Testis (tissue), 3 donors: ENCODE data around the gene RBM22. TPM values are rescaled to one million over a fixed set of nuclear protein-coding genes. Genes with fewer than 3 reads are reported as not detected.

Experiments used
- DNase-seq: peaks from one replicate; pipeline ENCODE4 v3.0.0-alpha.2; 2019
- H3K27ac ChIP-seq, 2 donors: fragments of 200-600 bp; sonication (generic); one replicate each; pipeline ENCODE4 v1.5.1; 2019
- H3K27me3 ChIP-seq: fragments of 200-600 bp; sonication (generic); one replicate; pipeline ENCODE4 v1.5.1; 2019
- H3K36me3 ChIP-seq: fragments of 200-600 bp; sonication (generic); one replicate; pipeline ENCODE4 v1.5.1; 2017; ENCODE audit warnings: low read depth; ENCODE audit errors: missing control alignments
- H3K4me1 ChIP-seq: fragments of 200-600 bp; sonication (generic); one replicate; pipeline ENCODE4 v1.5.1; 2019
- H3K4me3 ChIP-seq, 2 donors: fragments of 200-600 bp; sonication (generic); one replicate each; pipeline ENCODE4 v1.5.1; 2017 to 2019
- H3K9me3 ChIP-seq: fragments of 200-600 bp; sonication (generic); one replicate; pipeline ENCODE4 v1.5.1; 2017
- CTCF ChIP-seq, 3 experiments: fragments of 450-650 bp in 2 of 3; fragments of 200-600 bp in 1 of 3; sonication (generic) in 1 of 3; IDR thresholded peaks; one replicate each; pipeline ENCODE4 v1.5.1; 2016 to 2019; ENCODE audit warnings: antibody characterized with exemption in 3 of 3, mild to moderate bottlenecking in 2 of 3, moderate library complexity in 1 of 3
- POLR2A ChIP-seq: fragments of 450-650 bp; IDR thresholded peaks from one replicate; pipeline ENCODE4 v1.6.1; 2017; ENCODE audit warnings: antibody characterized with exemption, mild to moderate bottlenecking, moderate library complexity
- WGBS, 2 donors: methylation state at CpG; one replicate each; pipeline ENCODE4 v1.1.5; 2018; 5-methylcytosine and 5-hydroxymethylcytosine counted together
- intact Hi-C: fragments of 100-400 bp; cut with DNase I; formaldehyde crosslinking; loops from one replicate; pipeline ENCODE4 v1.15.1; 2023; ENCODE audit warnings: low total_unique reads
- polyA plus RNA-seq: library from polyadenylated mRNA; stranded (reverse); fragments of 350-450 nt; fragmentation: Illumina TruSeq; extraction: RNeasy Lipid Tissue Mini Kit (QIAGEN cat#74804); gene quantifications from one replicate; pipeline ENCODE4 v1.2.3, GENCODE V29; 2014; ENCODE audit warnings: low read depth, low replicate concordance; ENCODE audit not compliant: insufficient read depth
- total RNA-seq, 2 donors: library from RNA; depleted of rRNA; stranded (reverse); fragments of >200 nt; gene quantifications; one replicate each; pipeline ENCODE4 v1.2.3, GENCODE V29; 2016

Gene RBM22
- total and polyA plus RNA-seq, 3 donors from 2014 or later = 37.7 to 40.1 (median 38.5) TPM

- TF ChIP-seq CTCF (IDR thresholded peaks at IDR 0.05) (no peak), POLR2A (no peak)
- H3K27me3 ChIP-seq = no peaks in the 10 kb centered on the region
- DNase-seq = peak; percentile 10
- peak overlapping the region in 1 of 2 donors; percentile 61 for H3K27ac ChIP-seq
- no peaks in the 10 kb centered on the region for H3K36me3 ChIP-seq
- no peak overlapping the region for H3K4me3 ChIP-seq
- no peaks in the 10 kb centered on the region for H3K9me3 ChIP-seq
- intact Hi-C loops = loop anchor here (10.0 kb wide), 1 partner anchor 65 kb away; no protein-coding TSS in a partner anchor
- WGBS, 2 donors = 87 to 91% methylated on average over 8 to 11 of the region's 11 CpGs
- peaks cover 46% of the 10 kb centered on the region for H3K4me1 ChIP-seq
Measured at GRCh38 chr5:150659360-150660107, 41.3 kb downstream of the RBM22 start.

GRCh38 chr5:150658699-150659265 lies 42.1 kb downstream of the RBM22 start:
- Histone ChIP-seq H3K4me3 (no peak overlapping the region), H3K4me1 (peaks cover 49% of the 10 kb centered on the region), H3K27ac (no peak overlapping the region), H3K27me3 (no peaks in the 10 kb centered on the region), H3K9me3 (no peaks in the 10 kb centered on the region), H3K36me3 (no peaks in the 10 kb centered on the region)
- no peak for DNase-seq
- intact Hi-C loops = loop anchor here (10.0 kb wide), 1 partner anchor 64 kb away; no protein-coding TSS in a partner anchor
- WGBS, 2 donors = 45 to 59% methylated on average over 3 of the region's 3 CpGs
- TF ChIP-seq CTCF (IDR thresholded peaks at IDR 0.05) (no peak), POLR2A (no peak)

- no peaks in the 10 kb centered on the region for H3K36me3 ChIP-seq
- no peak overlapping the region for H3K4me3 ChIP-seq
- no peaks in the 10 kb centered on the region for H3K9me3 ChIP-seq
- TF ChIP-seq CTCF (IDR thresholded peaks at IDR 0.05) = no peak
- no peak for TF ChIP-seq POLR2A
- intact Hi-C loops = loop anchor here (10.0 kb wide), 1 partner anchor 63 kb away; no protein-coding TSS in a partner anchor
- peaks cover 55% of the 10 kb centered on the region for H3K4me1 ChIP-seq
- 82 to 96% methylated on average over 4 of the region's 4 CpGs for WGBS, 2 donors
- no peaks in the 10 kb centered on the region for H3K27me3 ChIP-seq
- DNase-seq = no peak
- peak overlapping the region in 1 of 2 donors; percentile 79 for H3K27ac ChIP-seq
Measured at GRCh38 chr5:150658121-150658520, 42.7 kb downstream of the RBM22 start.

GRCh38 chr5:150656191-150657132 lies 44.4 kb downstream of the RBM22 start:
- peak; percentile 30 to 67 (median 64) for TF ChIP-seq CTCF (IDR thresholded peaks at IDR 0.05)
- TF ChIP-seq POLR2A = no peak
- H3K4me3 ChIP-seq = peak overlapping the region; percentile 55 to 63
- H3K27me3 ChIP-seq = no peaks in the 10 kb centered on the region
- intact Hi-C loops = loop anchor here (10.0 kb wide), 1 partner anchor 62 kb away; no protein-coding TSS in a partner anchor
- H3K4me1 ChIP-seq = peaks cover 72% of the 10 kb centered on the region
- WGBS, 2 donors = 9 to 25% methylated on average over 13 to 35 of the region's 99 CpGs
- DNase-seq = peak; percentile 76
- H3K36me3 ChIP-seq = no peaks in the 10 kb centered on the region
- no peaks in the 10 kb centered on the region for H3K9me3 ChIP-seq
- peak overlapping the region; percentile 79 for H3K27ac ChIP-seq
